ENCODE data around the gene RAC2.

The RAC2 gene

DNA sequence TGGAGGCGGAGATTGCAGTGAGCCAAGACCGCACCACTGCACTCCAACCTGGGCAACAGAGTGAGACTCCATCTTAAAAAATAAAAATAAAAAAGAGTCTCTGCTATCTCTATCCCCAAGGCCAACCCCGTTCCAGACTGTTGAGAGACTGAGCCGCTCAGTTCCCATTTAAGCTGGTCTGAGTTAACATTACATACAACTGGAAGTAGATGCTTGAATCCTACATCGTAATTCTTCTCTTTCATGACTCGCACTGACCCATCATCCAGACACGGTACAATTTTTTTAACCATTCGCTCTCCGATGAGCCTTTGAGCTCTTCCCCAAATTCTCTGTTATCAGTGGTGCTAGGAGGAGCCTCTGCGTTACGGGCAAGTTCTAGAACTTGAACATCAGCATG lies 33.3 kb upstream of the RAC2 start:
- no peak for DNase-seq (ENCODE audit: extremely low read depth, low read depth)
- no peak overlapping the region for H3K4me3 ChIP-seq (replicated peaks; ENCODE audit: low read depth, low read length)
- TF ChIP-seq, protein P1, sequence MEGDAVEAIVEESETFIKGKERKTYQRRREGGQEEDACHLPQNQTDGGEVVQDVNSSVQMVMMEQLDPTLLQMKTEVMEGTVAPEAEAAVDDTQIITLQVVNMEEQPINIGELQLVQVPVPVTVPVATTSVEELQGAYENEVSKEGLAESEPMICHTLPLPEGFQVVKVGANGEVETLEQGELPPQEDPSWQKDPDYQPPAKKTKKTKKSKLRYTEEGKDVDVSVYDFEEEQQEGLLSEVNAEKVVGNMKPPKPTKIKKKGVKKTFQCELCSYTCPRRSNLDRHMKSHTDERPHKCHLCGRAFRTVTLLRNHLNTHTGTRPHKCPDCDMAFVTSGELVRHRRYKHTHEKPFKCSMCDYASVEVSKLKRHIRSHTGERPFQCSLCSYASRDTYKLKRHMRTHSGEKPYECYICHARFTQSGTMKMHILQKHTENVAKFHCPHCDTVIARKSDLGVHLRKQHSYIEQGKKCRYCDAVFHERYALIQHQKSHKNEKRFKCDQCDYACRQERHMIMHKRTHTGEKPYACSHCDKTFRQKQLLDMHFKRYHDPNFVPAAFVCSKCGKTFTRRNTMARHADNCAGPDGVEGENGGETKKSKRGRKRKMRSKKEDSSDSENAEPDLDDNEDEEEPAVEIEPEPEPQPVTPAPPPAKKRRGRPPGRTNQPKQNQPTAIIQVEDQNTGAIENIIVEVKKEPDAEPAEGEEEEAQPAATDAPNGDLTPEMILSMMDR (IDR thresholded peaks at IDR 0.05; ENCODE audit: low read depth, low read length, missing control alignments): no peak

DNA sequence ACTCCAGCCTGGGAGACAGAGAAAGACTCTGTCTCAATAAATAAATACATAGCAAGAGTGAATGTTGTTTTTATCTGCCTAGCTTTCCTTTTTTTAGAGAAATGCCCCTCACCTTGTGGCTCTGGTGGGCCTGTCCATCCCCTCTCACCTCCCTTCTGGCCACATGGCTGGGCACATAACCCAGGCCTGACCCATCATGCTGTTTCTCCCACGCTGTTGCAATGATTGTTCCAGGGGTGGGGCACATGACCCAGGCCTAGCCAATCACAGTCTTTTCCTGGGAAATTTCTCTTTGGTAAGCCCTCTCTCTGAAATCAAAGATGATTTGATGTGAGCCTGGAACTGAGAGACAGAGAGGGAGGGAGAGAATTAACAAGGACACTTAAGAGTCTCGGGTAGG lies 32.7 kb upstream of the RAC2 start:
- DNase-seq (ENCODE audit: extremely low read depth, low read depth): no peak
- TF ChIP-seq, protein P1 (IDR thresholded peaks at IDR 0.05; ENCODE audit: low read depth, low read length, missing control alignments): no peak
- H3K4me3 ChIP-seq (replicated peaks; ENCODE audit: low read depth, low read length): no peak overlapping the region

DNA sequence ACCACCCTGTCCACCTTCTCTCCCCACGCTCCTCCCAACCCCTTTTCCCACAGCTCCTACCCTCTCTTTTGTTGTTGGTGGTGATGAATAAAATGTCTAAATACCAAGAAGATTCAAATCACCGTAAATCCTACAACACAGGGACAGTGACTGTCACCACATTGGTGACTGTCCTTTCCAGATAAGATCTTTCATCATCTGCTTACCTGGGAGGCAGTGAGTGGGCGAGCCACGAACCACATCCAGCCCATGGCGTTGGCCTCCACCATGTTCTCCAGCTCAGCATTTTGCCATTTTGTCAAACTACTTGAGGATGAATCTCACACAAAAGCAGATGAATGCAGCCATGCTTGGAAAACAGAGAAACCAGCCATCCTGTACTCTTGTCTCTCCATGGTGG lies 31.6 kb upstream of the RAC2 start:
- no peak for DNase-seq (ENCODE audit: extremely low read depth, low read depth)
- TF ChIP-seq, protein P1 (IDR thresholded peaks at IDR 0.05; ENCODE audit: low read depth, low read length, missing control alignments): no peak
- H3K4me3 ChIP-seq (replicated peaks; ENCODE audit: low read depth, low read length): no peak overlapping the region

DNA sequence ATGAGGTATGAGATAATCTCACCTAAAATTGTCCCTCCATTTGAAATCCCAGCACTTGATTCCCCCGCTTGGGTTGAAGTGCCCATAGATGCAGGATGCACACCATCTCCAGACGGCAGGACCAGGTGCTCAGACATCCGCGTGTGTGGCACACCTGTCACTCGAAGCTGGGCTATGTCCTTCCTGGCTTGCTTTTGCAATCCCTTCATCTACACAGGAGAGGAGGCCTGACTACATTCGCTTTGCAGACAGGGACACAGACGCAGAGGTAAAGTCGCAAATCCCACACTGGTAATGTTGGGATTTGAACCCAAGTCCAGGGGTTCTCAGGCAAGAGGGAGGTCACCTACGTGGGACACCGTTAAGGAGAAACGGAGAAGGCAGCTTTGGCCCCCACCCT lies 31.1 kb upstream of the RAC2 start:
- TF ChIP-seq, protein P1 (IDR thresholded peaks at IDR 0.05; ENCODE audit: low read depth, low read length, missing control alignments): no peak
- no peak for DNase-seq (ENCODE audit: extremely low read depth, low read depth)
- no peak overlapping the region for H3K4me3 ChIP-seq (replicated peaks; ENCODE audit: low read depth, low read length)

DNA sequence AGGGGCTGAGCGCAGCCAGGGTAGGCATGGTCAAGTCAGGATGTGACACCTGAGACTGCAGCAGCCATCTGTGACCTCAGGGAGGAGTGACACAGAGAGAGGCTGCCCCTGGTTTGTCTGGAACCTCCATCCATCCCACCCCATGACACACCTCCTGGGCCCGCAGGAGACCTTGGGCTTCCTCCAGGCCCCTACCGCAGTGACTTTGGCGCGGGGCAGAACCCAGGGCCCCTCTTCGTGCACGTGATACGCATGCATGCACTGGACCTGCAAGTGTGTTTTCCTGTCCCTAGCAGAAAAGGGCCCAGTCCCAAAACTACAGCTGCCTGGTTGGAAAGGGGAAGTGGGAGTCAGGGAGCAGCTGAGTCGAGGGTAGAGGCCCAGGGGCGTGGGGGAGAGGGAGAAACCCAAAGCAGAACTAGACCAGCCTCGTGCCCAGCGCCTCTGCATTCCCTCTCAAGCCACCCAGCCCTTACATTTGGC lies 30.4 kb upstream of the RAC2 start:
- no peak for DNase-seq (ENCODE audit: extremely low read depth, low read depth)
- TF ChIP-seq, protein P1 (IDR thresholded peaks at IDR 0.05; ENCODE audit: low read depth, low read length, missing control alignments): no peak
- no peak overlapping the region for H3K4me3 ChIP-seq (replicated peaks; ENCODE audit: low read depth, low read length)

DNA sequence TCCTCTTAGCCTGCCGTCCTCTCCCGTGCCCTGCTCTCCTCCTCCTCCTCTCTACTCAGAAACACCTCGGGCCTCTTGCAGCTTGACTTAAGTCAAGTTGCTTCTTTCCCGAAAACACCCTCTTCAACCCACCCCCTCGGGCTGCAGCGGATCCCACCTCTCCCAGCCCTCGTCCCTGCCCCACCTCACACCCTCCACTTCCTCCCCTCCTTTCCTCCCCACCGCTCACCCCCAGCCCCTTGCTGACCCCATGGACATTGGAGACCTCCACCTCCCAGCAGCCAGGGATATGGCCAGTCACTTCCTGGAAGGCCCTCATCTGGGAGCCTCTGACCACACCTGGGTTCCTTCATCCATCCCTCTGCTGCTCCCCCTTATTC lies 29.8 kb upstream of the RAC2 start:
- TF ChIP-seq, protein P1 (IDR thresholded peaks at IDR 0.05; ENCODE audit: low read depth, low read length, missing control alignments): no peak
- H3K4me3 ChIP-seq (replicated peaks; ENCODE audit: low read depth, low read length): no peak overlapping the region
- DNase-seq (ENCODE audit: extremely low read depth, low read depth): no peak

DNA sequence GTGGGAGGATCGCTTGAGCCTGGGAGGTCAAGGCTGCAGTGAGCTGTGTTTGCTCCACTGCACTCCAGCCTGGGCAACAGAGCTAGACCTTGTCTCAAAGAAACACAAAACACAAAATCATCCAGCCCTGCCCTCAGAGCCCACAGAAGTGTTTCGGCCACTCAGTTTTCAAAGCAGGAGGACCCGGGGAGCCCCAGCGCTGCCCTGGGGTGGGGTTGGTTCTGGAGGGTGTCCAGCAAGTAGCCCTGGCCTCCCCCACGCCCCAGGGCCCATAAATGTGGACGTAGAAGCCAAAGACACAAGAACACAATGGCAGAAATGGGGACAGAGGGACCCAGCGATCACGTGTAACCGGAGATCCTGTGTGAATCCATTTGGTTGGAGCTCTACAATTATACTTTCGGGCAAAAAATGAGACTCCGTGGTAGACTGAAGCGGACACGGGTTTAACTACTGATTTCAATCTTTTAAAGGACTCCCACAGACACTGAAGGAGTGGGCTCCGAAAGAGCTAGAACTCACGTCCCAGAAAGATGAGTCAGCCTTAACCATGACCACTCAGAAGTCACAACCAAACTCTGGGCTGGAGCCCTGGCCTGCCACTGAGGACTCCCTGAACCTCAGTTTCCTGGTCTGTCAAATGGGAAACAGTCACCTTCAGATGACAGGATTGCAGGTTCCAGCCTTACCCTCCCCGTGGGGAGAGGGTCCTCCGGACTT lies 29.2 kb upstream of the RAC2 start:
- DNase-seq (ENCODE audit: extremely low read depth, low read depth): no peak
- no peak overlapping the region for H3K4me3 ChIP-seq (replicated peaks; ENCODE audit: low read depth, low read length)
- TF ChIP-seq, protein P1 (IDR thresholded peaks at IDR 0.05; ENCODE audit: low read depth, low read length, missing control alignments): no peak
